Smooth muscle cell of the brain vasculature (primary cell): ENCODE results near the gene NPHS2.
"Not testable (repeated sequence)": the region's sequence is repeated elsewhere in the genome, so short reads cannot be mapped to it uniquely, and the experiment has no call there.

Experiments used
- DNase-seq: peaks from one replicate; pipeline ENCODE4 v3.0.0-alpha.2; 2012; ENCODE audit warnings: low read depth, low spot score

NPHS2 gene

DNA sequence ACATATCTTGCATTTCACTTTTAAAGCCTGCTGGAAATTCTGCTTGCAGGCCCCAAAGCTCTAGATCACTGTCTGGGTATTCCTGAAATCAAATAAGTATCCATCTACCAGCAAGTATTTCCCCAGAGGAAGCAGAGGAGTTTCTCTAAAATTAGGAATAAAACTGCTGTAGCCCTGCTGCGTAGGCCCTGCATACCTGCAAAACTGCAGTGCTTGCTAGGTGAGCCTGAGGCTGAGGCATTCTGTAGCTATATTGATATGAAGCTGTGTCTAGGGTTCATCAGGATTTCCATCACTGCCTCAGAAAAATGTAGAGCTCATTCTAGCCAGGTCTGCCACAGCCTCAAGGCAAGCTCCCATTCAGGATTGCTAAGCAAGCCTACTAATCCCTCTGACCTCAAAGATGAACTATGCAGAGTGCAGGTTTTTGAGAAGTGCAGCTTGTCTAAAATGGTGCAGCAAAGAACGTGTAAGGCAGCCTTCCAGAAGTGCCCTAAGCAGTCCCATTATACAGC is 28.7 kb downstream of the NPHS2 start:
- DNase-seq = no peak

DNA sequence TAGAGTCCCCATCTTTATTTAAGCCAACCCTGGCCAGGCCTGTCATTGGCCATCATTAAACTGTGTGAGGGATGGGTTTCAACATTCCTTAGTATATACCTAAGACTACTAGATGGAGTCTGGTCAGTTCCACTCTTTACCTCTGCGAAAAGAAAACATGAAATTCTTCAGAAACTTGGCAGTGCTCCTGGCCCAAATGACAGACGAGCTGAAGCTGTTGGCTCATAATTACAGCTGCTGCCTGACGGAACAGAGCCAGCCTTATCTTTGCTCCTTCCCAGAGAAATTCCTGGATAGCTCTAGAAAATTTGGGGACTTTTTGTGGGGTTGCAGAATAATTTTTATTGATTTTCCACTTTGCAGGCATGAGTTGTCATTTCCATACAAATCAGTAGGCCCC is 30.4 kb downstream of the NPHS2 start:
- DNase-seq = no peak

DNA sequence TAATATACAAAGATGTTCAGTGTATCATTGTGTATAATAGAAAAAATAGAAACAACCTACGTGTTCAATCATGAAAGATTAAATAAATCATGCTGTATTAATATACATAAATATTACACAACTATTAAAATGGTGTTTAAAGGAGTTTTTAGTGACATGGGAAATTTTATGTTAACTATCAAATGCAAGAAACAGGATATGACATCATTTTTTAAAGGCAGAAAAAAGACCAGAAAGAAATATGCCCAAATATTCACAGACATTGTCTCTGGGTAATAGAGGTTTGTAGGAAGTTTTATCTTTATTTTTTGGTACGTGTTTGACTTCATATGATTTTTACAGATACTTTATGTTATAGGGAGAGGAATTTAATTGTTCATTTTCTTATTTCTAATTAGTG is 34.0 kb downstream of the NPHS2 start:
- no peak for DNase-seq

DNA sequence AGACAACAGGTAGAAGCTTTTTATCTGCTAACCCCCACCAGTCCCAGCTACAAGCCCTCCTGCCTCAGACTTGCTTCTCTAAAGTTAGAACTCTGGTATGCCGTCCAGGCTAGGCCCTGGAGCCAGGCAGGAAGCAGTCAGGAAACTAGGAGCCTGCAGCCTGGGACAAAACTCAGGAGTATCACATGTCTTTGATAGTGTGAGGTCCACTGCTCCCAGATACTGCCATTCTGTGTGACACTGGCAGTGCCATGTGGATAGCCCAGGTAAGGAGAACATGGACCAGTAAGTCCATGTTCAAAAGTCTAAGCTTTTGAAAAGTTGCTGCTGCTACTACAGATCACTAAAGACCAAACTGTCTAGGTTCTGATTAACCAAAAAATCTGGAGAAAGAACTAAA is 45.4 kb downstream of the NPHS2 start:
- no peak for DNase-seq

DNA sequence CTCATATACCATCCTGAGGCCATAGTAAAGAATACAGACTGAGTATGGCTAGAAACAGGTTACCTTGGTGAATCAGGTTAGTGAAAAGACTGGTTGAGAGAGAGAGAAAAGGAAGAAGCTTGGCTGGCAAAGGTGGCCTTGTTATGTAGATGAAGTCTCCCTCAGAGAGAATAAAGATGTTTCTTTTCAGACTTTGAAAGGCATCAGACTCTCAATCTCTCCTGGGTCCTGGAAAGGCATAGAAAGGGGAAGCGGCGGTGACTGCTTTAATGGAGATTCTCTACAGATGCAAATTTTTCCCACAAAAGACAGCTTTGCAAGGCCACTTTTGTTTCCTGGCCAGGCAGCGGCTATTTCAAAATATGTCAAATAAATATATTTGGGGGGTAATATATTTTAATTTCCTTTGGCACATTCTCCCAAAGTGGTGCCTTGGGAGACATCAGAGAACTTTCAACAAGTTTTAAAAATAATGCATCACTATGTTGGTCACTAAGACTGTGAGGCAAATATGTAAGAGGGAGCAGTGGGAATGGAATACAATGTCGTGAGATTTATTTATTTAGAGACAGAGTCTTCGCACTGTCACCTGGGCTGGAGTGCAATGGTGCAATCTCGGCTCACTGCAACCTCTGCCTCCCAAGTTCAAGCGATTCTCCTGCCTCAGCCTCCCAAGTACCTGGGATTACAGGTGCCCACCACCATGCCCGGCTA is 46.1 kb downstream of the NPHS2 start:
- DNase-seq = no peak

DNA sequence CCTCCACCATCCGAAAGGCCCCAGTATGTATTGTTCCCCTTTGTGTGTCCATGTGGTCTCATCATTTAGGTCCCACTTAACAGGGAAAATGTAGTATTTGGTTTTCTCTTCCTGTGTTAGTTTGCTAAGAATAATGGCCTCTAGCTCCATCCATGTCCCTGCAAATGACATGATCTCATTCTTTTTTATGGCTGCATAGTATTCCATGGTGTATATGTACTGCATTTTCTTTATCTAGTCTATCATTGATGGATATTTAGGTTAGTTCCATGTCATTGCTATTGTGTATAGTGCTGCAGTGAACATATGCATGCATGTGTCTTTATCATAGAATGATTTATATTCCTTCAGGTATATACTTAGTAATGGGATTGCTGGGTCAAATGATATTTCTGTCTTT is 57.2 kb downstream of the NPHS2 start:
- not testable (repeated sequence) for DNase-seq

DNA sequence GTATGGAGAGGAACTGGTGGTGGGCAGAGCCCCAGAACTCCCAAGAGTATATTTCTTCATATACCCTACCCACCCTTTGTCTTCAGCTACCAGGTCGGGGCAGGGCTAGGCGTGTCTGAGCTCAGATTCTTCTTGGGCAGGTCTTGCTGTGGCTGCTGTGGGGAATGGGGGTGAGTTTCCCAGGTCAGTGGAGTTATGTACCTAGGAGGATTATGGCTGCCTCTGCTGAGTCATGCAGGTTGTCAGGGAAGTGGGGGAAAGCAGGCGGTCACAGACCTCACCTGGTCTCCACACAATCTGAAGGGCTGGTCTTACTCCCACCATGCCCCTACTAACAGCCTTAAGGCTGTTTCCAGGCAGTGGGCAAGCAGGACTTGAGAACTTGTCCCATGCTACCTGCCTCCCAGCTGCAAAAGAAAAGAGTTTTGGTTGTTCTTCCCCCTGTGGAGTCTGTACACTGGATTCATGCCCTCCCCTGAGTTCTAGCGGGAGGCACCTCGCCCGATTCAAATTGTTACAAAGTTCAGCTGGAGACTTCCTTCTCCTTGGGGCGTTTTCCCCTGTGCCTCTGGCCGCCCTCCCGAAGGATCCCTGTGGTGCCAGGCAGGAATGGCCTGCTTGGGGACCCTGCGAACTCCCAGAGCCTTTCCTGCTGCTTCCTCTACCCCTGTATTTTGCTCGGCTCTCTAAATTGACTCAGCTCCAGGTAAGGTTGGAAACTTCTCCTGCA is 58.6 kb downstream of the NPHS2 start:
- no peak for DNase-seq

DNA sequence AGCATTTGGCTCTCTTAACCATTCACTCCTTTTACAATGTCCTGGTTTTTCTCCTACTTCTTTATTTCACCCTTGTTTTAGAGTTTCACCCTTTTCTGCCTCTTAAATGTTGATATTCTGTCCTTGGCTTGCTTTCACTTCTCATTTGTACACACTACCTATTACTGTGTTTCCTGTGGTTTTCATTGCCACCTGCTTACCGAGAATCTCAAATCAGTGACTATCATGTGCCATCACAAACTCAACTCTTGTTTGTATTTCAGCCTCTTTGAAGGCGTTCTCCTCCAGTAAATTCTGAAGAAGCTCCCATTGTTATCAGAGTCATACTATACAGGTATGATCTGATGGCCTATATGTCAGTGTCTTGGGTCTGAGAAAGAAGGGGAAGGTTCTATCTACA is 65.7 kb downstream of the NPHS2 start:
- DNase-seq = no peak

DNA sequence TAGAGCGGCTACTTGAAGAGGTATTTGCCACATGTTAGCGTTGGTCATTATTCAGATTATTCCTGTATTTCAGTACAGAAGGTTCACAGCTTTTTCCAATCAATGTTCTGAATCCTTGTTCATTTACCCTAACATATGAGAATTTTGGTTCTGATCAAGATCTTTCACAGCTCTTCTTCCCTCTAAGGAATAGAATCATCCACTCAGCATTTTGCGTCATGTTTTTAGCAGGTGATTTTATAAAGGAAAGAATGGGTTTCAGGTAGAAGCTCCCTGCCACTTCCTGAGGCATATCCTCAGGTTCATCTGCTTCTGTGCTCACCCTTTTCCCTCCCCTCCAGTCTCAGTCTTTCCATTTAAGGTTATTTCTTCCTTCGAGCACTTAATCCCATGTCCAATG is 66.4 kb downstream of the NPHS2 start:
- no peak for DNase-seq

DNA sequence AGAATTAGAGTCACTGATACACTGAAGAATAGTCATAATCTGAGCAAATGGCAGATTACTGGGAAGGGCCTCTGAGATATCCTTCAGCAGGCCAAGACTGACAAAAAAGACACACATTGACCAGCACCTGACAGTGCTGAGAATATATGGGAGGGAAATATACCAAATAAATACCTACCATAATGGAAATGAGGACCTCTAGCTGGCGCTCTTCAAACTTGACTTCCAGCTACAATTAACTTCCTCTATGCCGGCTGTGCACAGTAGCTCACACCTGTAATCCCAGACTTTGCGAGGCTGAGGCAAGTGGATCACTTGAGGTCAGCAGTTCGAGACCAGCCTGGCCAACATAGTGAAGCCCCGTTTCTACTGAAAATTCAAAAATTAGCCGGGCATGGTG is 69.5 kb downstream of the NPHS2 start:
- DNase-seq = no peak
